SKM-1 (cell line): ENCODE data around the gene PSPN.

Experiments
- DNase-seq: peaks from one replicate; lab custom pipeline; 2025; ENCODE audit not compliant: unreplicated experiment; lab: John Stamatoyannopoulos, UW

PSPN gene

GRCh38 chr19:6375411-6376010 lies at the start of gene PSPN:
TSS of gene PSPN (minus strand) at chr19:6375933. CDS start at chr19:6375849, 84 bp downstream.
- DNase-seq, result no peak

DNA sequence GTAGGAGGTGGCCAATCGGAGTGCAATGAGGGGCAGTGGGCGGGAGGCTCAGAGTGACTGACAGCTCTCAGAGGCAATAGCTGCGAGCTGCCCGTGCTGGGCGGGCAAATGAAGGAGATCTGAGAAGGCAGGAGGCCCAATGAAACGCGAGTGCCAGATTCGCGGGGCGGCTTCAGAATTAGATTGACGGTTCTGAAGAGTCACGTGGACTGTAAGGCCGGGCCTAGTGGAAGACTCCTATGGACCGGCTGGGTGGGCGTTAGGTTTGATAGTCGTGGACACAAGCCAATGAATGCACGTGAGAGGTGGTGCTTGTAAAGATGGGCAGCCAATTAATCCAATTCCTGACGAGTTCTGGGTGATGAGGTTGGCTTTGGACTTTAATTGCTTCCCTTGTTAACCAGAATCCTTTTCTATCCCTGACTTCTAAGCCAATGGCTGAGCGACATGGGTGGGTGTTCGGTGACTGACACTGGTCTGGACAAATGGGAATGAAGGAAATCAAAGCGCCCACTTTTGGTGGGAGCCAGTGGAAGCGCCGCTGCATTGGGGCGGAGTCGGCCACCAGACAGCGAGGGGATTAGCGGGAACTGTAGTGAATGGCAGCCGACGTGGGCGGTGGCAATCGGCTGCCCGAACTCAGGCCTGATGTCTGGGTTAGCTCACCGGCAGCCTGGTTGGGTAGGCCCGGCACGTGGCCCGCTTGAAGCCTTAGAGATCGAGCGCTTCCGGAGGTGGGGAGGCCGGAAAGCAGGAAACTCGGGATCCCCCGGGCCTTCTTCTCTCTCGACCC lies 49.4 kb upstream of the PSPN start:
- peak; percentile 100 for DNase-seq

- no peak for DNase-seq
Measured at GRCh38 chr19:6424195-6424938, 48.6 kb upstream of the PSPN start, which contains the start of gene KHSRP. TSS of gene KHSRP (minus strand) at chr19:6424811. CDS start at chr19:6424701, 110 bp downstream.

DNA sequence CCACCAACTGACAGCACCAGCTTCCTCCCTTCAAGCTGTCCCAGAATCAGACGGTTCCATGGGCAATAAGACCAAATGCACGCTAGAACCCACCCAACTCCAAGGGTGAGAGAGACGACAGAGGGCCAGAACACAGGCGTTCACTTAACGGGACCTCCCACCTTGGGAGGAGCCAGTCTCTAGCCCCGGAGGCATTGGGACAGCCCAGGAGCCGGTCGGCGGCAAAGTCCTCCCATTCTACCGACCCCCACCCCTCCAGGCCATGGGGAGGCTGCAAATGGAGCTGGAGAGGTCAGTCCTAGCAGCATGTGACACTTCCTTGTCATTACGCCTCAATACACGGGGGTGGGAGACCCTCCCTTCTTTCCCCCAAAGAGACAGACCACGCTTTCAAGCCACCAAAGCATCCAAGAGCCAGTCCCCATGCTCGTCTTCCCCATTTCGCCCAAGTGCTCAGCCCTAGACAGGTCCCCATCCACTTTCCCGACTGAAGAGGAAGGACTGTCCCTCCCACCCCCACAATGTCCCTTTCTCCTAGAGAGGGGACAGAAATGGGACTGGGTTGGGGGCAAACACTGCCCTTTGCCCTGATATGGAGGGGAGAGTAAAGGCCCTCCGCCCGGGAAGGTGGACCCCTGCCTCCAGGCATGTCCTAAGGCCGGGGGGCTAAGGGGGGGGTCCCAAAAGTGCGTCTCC lies 47.9 kb upstream of the PSPN start:
- no peak for DNase-seq

GRCh38 chr19:6421075-6422014 lies 45.6 kb upstream of the PSPN start:
- DNase-seq, result no peak

DNA sequence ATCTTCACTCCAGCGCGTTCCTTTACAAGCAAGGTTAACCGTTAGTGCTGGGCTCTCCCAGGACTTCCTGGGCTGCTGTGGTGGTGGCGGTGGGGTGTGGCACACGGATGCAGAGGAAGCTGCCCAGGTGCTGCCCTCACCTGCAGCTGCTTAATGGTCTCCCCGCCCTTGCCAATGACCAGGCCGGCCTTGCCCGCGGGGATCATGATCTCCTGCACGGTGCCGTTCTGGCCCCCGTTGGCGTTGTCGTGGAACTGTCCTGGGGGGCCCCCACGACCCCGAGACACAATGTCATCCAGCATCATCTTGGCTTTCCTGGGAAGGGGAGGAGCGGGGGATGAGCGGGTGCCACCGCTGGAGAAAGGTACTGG lies 42.8 kb upstream of the PSPN start:
- DNase-seq, result no peak

DNA sequence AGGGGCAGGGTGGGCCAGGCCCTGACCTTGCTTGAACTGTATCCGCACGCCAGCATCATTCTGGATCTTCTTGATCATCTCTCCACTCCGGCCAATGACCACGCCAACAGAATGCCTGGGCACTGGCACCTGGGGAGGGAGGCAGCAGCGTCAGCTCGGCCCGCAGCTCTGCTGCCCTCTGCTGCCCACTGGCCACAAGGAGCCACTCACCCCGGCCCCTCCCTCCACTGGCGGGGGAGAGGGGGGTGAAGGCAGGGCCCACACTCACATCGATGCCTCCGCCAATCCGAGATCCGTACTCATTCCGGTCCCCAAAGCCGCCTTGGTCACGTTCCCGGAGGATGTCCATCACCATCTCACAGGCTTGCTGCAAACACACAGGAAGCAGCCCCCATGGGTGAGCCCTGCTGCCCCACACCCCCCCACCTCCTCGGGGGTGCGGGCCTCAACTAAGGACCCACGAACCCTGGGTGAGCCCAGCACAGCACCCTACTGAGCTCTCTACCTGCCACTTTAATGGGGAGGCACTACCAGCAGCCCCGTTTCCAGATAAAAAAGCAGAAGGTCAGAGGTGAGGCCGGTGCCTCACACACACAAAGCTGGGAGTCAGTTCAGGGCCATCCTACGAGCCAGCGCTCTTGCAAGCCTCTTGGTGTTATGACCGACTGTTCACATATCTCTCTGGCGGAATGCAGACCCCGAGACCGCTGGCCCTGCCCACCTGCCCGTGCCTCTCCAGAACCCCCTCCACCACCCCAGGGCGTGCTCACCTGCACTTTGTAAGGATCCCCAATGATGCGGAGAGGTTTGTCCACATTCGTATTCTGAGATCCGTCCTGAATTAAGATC lies 42.2 kb upstream of the PSPN start:
- DNase-seq, result no peak

- DNase-seq, result no peak
Measured at GRCh38 chr19:6416658-6417405, 41.1 kb upstream of the PSPN start.

DNA sequence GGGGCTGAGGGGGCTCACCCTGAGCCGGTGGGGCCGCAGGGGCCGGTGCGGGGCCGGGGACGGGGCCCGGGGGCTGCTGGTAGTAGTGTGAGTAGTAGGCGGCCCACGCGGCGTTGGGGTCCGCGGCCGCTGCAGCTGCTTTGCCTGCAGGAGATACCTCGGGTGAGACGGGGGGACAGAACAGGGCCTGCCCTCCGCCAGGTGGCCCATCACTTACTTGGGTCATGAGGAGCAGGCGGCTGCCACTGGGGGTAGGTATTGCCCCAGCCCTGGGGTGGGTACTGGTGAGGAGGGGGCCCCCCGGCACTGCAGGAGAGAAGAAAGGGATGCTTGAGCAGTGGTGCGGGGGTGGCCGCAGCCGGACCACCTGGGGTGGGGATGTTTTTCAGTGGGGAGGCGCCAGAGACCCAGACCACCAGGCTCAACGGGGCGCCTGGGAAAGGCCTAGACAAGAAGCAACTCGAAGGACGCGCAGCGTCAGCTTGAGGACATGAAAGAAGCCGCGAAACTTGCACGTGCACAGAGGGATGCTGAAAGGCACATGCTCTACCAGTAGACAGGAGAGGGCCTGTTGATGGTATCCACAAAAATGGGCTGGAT lies 40.0 kb upstream of the PSPN start:
- DNase-seq, result no peak

DNA sequence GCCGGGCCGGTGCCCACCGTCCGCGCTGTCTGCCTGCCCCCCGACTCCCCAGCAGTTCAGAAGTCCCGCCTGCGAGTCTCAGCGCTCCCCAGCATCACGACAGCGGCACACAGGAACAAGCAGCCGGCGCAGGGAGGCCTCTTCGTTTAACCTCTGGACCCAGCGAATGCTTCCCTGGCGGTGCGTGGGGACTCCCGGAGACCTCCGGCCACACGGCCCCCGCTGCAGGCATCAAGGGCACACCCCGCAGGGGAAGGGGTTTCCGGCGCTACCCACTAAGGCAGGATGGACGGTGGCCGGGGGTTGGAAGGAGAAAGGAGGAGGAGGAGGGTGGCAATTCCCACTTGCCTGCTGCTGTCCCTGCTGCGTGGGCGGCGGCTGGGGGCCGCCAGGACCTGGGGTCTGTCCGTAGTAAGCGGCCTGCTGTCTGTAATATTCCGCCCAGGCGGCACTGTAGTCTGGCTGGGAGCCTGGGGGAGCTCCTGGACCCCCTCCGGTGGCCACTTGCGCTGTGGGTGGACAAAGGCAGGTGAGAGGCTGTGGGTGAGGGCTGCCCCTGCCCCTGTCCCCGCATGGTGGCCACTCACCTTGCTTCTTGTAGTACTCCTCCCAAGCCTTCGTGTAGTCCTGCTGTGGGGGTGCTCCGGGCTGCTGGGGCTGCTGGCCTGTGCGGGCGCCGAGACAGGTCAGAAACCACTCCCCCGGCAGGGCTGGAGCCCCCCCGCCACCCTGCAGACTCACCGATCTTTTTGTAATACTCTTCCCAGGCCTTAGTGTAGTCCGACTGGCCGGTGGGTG lies 39.3 kb upstream of the PSPN start:
- no peak for DNase-seq

- DNase-seq, result no peak
Measured at GRCh38 chr19:6413721-6414643, 38.2 kb upstream of the PSPN start.

DNA sequence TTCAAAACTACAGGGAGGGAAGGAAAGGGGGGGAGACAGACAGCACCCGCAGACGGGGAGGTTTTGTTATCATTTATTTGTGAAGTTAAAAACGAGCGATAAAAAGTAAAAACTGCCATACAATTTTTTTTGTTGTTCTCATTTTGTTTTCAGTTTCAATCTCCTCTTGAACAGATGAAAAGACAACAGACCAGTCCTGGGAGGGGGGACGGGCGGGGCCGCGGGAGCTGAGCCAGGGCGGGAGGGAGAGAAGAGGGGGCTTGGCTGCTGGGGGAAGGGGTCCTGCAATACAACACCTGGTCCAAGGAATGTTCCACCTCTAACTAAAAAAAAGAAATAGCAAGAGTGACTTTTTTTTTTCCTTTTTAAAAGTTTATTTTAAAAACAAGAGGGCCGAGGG lies 37.6 kb upstream of the PSPN start:
- DNase-seq, result no peak

DNA sequence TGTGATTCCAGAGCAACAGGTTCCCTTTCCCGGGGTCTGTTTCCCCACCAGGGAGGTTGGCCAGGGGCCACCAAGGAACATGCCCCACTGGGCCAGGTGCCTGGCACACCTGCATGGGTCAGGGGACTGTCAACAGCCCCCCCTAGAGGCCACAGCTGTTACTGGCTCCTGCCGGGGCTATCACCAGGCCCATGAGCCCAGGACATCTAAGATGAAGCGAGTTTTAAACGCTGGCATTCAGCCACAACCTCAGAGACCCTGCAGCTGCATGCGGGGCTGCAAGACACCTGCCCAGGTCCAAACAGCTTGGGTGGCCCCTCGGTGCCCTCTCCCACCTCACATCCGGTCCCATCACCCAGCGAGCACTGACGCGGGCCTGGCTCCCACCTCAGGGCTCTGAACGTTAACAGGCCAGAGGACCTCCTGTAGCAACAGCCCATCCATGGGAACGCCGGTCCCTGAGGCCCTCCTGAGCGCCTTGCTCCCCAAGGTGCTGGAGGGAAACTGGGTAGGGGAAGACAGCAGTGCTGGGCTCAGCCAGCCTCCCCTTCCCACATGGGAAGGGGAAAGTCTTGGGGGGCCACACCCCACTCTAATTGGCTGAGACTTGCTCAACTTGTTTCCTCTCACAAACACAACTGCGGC lies 36.8 kb upstream of the PSPN start:
- DNase-seq, result no peak

DNA sequence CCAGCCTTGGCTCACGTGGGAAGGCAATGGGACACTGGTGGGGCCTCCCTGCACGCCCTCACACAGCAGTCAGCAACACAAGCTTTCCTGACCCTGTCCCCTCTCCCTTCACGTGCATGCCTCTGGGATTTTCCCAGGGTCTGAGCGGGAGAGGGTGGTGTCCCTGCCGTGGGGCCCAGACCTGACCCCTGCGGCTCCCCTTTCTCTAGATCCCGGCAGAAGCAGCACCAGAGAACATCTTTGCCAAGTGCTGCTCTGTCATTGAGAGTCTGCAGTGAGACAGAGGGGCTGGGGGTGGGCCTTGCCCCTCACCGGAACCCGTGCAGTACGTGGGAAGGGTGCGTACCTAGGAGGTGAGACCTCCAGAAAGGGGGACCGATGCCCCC lies 36.3 kb upstream of the PSPN start:
- DNase-seq, result no peak

GRCh38 chr19:6409346-6409745 lies 33.6 kb upstream of the PSPN start:
- DNase-seq, result no peak

- no peak for DNase-seq
Measured at GRCh38 chr19:6406401-6406800, 30.7 kb upstream of the PSPN start.
